ENCODE results near the gene LTBP2.

Gene LTBP2

GRCh38 chr14:74503938-74504335 lies 108.1 kb downstream of the LTBP2 start:
- DNase-seq: no peak

- DNase-seq: no peak
Observed at GRCh38 chr14:74503291-74503937, 108.6 kb downstream of the LTBP2 start.

GRCh38 chr14:74502236-74503019 lies 109.6 kb downstream of the LTBP2 start:
- no peak for DNase-seq

GRCh38 chr14:74501691-74502090 lies 110.3 kb downstream of the LTBP2 start:
- no peak for DNase-seq

- no peak for DNase-seq
Observed at GRCh38 chr14:74501135-74501614, 110.9 kb downstream of the LTBP2 start.

GRCh38 chr14:74500417-74501134 lies 111.5 kb downstream of the LTBP2 start:
- DNase-seq: no peak

- peak in 1 of 2 donors; percentile 56 for DNase-seq
Observed at GRCh38 chr14:74495356-74495755, 116.7 kb downstream of the LTBP2 start.

GRCh38 chr14:74493343-74494261 lies 118.4 kb downstream of the LTBP2 start, which contains the start of gene ISCA2:
TSS of gene ISCA2 (plus strand) at chr14:74493765. CDS start at chr14:74493775, 10 bp downstream.
- DNase-seq: peak; percentile 99

GRCh38 chr14:74492776-74493342 lies 119.2 kb downstream of the LTBP2 start, which contains the start of gene NPC2:
TSS of gene NPC2 (minus strand) at chr14:74493305. CDS start at chr14:74493274, 31 bp downstream.
- DNase-seq: peak in 1 of 2 donors; percentile 8

GRCh38 chr14:74491956-74492775 lies 119.9 kb downstream of the LTBP2 start:
- DNase-seq: peak; percentile 20 to 25

- no peak for DNase-seq
Observed at GRCh38 chr14:74490486-74490885, 121.6 kb downstream of the LTBP2 start.

GRCh38 chr14:74488786-74489397 lies 123.1 kb downstream of the LTBP2 start:
- no peak for DNase-seq

- no peak for DNase-seq
Observed at GRCh38 chr14:74486164-74486563, 125.9 kb downstream of the LTBP2 start.

- no peak for DNase-seq
Observed at GRCh38 chr14:74483321-74483720, 128.7 kb downstream of the LTBP2 start.

GRCh38 chr14:74482571-74482970 lies 129.5 kb downstream of the LTBP2 start:
- no peak for DNase-seq

GRCh38 chr14:74480046-74480445 lies 132.0 kb downstream of the LTBP2 start:
- DNase-seq: no peak

GRCh38 chr14:74478996-74479635 lies 132.9 kb downstream of the LTBP2 start:
- DNase-seq: no peak

- no peak for DNase-seq
Observed at GRCh38 chr14:74476607-74477006, 135.4 kb downstream of the LTBP2 start.

GRCh38 chr14:74476107-74476506 lies 135.9 kb downstream of the LTBP2 start:
- DNase-seq: no peak

- DNase-seq: no peak
Observed at GRCh38 chr14:74475678-74476077, 136.4 kb downstream of the LTBP2 start.

All from CD4-positive, alpha-beta T cell treated with Interferon alpha-2 for 1 hour (primary cell).